HG03159 (cell line): ENCODE measurements around the gene TEP1.

ENCODE experiments used
- ATAC-seq: cut with Tn5 transposase; IDR thresholded peaks from one replicate; pipeline ENCODE4 v1.9.1; 2021; ENCODE audit warnings: mild to moderate bottlenecking, moderate library complexity; ENCODE audit not compliant: unreplicated experiment

Gene TEP1

DNA sequence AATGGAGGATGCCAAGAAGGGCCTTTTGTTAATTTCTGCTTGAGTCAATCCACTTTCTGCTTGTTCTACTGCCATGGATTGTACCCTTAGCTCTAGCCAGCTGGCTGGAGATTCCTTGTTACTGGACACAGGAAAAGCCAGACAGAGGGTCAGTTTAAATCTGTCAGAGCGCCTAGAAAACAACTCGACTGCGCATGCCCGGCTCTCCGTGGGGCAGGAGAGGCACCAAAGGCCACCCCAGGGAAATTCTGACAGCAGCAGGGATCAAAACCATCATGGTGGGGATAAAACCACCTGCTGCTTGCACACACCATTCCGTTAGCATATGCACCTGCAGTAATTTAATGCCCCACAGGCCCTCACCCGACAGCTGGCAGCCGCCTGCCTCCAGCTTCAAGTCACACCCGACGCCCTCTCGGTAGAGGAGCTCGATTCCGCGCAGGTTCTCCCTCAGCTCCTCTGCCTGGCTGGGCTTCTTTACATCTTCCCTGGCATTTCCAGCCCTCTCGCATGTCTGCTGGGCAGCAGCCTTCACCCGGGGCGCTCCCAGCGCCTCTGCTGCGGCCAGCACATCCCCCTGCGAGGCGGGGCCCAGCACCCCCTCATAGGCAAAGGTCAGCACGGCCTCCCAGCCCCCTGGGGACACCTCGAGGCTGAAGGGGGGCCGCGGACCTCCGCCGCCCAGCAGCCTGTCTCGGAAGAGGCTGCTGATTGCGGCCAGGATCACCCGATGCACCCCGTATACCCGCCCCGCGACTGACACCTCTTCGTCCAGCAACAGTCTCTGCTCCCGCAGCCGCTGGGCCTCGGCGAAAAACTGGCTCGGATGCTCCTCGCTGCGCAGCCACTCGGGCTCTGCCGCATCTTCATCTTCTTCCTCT lies 21.6 kb upstream of the TEP1 start:
- ATAC-seq, result no peak

DNA sequence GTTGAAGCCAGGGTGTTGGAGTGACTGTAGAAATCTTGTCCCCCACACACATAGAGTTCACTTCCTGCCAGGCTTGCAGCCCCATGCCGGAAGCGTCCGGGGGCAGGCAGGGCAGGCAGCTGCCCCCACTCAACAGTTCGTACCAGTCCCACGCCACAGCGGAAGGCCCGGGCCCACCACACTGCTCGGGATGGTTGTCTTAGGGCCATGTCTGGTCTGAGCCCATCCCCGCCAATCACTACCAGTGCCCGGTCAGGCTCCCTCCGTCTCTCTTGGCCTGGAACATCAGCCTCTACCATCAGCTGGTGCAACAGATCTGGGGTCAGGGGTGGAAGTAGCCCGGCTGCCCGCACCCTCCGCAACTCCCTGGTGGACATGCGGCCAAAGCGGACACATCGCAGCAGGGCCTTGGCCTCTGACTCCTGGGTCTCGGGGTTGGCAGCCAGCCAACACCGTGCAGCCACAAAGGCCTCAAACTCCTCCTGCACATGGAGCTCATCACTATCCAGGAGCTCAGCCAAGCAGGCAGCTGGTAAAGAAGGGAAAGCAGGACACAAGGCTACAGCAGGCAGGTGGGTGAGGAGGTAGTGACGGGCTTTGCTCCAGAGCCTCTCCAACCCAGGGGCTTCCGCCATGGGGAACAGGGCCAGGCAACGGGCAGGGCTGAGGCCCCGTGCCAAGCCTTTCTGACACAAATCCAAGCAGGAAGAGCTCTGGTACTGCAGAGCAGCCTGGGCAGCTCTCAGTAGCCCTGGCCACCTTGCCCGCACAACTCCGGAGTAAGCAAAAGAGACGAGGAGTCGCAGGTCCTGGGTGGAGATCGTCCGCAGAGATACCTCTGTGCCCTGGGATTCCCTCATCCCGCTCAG lies 16.7 kb upstream of the TEP1 start:
- ATAC-seq, result no peak

DNA sequence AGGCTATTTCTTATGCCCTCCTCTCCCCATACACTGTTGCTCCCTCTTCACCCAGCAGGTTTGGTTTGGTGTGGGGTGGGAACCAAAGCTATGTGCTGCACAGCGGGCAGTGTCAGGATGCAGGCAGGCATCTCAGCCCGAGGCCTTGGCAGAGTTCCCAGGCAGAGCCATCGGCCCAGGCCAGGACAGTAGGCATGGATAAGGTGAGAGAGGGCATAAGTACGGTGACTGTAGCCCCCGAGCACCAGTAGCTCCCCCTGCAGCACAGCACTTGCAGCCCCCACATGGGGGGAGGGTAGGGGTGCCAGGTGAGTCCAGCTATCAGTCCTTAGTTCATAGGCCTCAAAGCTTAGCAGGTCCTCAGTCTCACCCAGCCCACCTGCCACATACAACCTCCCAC lies 15.5 kb upstream of the TEP1 start:
- no peak for ATAC-seq

DNA sequence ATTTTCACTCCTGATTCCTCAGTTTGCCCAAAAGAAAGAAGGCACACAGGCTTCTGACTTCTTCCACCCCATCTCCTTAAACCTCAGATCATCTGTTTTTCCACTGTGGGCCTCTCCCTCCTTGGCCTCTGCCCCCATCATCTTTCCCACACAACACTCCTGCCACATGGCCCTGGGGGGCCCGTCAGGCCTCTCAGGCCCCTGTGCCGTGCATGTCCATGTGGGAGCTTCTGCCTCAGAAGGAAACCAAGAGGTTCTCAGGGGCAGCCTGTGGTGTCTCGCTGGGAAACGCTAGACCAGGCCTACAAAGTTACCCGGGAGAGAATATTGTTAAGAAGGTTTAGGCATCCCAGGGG lies 14.7 kb upstream of the TEP1 start:
- ATAC-seq, result peak; percentile 29

DNA sequence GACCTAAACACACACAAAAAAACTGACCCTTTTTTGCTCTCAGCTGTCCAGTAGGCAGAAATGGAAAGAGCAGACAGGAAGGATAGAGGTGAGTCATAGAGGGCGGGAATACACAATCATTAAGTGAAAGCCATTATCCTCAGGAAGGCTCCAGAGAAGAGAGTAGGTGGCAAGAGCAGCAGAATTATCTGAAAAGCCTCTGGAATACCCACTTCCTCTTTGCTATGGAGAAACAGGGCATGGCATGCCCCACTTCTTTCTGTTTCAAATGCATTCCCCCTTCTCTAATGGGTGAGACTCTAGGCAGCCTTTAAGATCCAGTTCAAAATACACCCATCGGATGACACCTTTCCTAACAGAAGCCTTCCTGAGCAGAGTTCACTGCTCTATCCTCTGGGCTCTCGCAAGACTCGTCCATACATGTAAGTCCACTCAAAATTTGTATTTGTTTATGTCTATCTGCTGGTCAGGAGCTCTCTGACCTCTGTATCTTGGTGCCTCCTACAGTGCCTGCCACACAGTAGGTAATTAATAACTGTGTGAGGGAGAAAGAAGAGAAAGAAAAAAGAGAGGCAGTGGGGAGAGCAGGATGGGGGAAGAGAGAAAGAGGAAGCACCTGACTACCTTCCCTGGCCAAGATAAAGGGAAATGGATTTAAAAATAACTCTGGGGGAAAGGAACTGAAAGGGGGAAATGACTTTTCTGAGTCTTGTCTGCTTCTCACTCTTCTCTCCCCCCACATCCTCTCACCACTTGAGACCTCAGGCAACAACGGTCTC lies 14.1 kb upstream of the TEP1 start:
- ATAC-seq, result peak; percentile 80

GRCh38 chr14:20424851-20425250 lies 11.6 kb upstream of the TEP1 start:
- ATAC-seq, result no peak

DNA sequence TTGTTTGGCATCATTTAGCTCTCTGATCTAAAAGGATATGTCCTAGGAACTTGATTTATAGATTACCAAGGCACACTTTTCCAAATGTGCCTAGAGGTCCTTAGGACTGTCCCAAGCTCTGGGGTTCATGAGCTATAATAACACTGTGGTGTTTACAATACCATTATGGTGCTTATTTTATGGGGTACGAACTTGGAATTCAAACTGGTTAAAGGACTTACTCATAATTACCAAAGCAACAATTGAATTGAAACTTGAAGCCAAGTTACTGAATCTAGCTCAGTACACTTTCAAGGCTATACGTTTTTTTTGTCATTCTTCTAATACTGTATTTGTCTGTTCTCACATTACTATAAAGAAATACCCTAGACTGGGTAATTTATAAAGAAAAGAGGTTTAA lies 9.6 kb upstream of the TEP1 start:
- no peak for ATAC-seq

- ATAC-seq, result no peak
These were observed 8.0 kb upstream of the TEP1 start for GRCh38 chr14:20421267-20421666.

GRCh38 chr14:20419419-20419818 lies 6.1 kb upstream of the TEP1 start:
- ATAC-seq, result no peak

- ATAC-seq, result no peak
These were observed 5.2 kb upstream of the TEP1 start for GRCh38 chr14:20418501-20418909.

GRCh38 chr14:20417250-20418186 lies 4.2 kb upstream of the TEP1 start:
- no peak for ATAC-seq

GRCh38 chr14:20416223-20416622 lies 2.9 kb upstream of the TEP1 start:
- ATAC-seq, result no peak

GRCh38 chr14:20415782-20416206 lies 2.5 kb upstream of the TEP1 start:
- peak; percentile 43 for ATAC-seq

GRCh38 chr14:20413744-20414082 lies 412 bp upstream of the TEP1 start:
- no peak for ATAC-seq

DNA sequence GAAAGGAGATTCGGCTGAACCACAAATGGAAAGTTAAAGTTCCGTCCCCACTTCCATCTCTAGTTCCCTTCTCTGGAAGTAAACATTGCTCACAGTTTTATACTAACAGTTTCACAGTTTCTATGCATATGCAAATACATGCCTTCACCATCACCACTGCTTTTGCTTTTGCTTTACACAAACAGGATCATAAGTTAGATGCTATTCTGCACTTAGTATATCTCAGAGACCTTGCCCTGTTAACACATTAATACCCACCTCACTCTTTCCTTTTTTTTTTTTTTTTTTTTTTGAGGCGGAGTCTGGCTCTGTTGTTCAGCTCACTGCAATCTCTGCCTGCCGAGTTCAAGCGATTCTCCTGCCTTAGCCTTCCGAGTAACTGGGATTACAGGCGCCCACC lies 890 bp downstream of the TEP1 start:
- ATAC-seq, result peak; percentile 69

GRCh38 chr14:20409226-20409625 lies 4.1 kb downstream of the TEP1 start:
- no peak for ATAC-seq

- ATAC-seq, result no peak
These were observed 9.8 kb downstream of the TEP1 start for GRCh38 chr14:20403521-20403920.

DNA sequence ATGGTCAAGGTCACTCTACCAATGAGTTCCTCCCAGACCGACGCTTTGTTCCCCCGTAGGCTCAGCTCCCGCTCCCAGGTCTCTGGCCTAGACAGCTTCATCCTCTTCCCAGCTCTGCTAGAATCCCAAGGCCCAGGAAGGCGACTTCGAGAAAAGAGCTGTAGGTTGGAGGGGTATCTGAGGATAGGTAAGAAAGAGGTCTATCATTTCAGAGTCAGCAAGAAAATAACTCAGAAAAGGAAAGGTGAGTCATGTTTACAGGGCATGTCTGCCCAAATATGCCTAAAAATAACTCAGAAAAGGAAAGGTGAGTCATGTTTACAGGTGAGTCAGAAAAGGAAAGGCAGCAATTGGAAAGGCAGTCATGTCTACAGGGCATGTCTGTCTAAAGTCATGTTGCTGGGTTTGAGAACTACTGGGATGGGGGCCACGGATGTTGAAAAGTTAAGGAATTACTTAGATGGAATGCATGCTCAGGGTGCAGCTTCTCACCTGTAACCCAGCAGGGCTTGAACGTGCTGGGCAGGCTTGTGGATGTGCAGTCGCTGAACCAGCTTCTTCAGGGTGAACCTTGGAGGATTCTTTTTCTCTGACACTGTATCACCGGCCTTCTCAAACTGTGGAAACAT lies 12.2 kb downstream of the TEP1 start:
- no peak for ATAC-seq

DNA sequence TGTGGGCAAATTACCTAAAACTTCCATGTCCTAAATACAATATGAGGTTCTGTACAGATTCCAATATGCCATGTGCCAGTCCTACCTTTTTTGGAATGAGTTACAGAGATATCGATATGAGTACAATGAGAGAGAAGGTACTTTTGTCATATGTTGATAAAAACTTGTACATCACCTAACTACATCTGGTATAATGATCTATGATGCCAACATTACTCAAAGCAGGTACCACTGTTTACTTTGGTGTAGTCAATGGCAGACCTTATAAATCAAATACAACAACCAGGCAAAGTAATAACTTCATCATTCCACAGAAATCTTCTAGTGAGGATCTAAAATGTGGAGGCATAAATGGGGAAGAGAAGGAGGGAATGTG lies 12.7 kb downstream of the TEP1 start:
- ATAC-seq, result no peak

DNA sequence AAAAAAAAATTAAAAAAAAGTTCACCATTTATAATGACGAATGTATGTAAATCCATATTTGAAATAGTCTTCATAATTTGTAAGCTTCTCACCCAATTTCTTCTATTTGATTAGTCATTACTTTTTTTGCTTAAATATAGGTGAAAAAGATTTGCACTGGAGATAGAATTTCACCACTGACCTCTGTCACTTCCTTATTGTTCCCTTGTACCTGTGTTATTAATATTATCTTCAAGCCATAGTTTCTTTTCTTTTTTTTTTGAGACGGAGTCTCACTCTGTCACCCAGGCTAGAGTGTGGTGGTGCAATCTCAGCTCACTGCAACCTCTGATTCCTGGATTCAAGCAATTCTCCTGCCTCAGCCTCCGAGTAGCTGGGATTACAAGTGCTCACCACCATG lies 15.8 kb downstream of the TEP1 start:
- no peak for ATAC-seq
